Measurements from ENCODE around the gene PANX2.

The PANX2 gene

GRCh38 chr22:50216055-50216683 lies 45.6 kb downstream of the PANX2 start:
- DNase-seq, result no peak

GRCh38 chr22:50216684-50217520 lies 46.4 kb downstream of the PANX2 start:
- no peak for DNase-seq

- DNase-seq, result no peak
Measured at GRCh38 chr22:50217543-50218152, 47.1 kb downstream of the PANX2 start.

- DNase-seq, result no peak
Measured at GRCh38 chr22:50218153-50218995, 47.8 kb downstream of the PANX2 start.

GRCh38 chr22:50218996-50219727 lies 48.6 kb downstream of the PANX2 start:
- peak; percentile 77 for DNase-seq

- no peak for DNase-seq
Measured at GRCh38 chr22:50219800-50220602, 49.5 kb downstream of the PANX2 start.

GRCh38 chr22:50220603-50221409 lies 50.3 kb downstream of the PANX2 start:
- DNase-seq, result no peak

- DNase-seq, result no peak
Measured at GRCh38 chr22:50221410-50222300, 51.1 kb downstream of the PANX2 start.

- no peak for DNase-seq
Measured at GRCh38 chr22:50222508-50222907, 52.0 kb downstream of the PANX2 start.

- DNase-seq, result no peak
Measured at GRCh38 chr22:50224071-50224470, 53.5 kb downstream of the PANX2 start.

- no peak for DNase-seq
Measured at GRCh38 chr22:50225200-50225969, 54.9 kb downstream of the PANX2 start.

- DNase-seq, result no peak
Measured at GRCh38 chr22:50226063-50226874, 55.7 kb downstream of the PANX2 start.

- DNase-seq, result no peak
Measured at GRCh38 chr22:50226875-50227165, 56.3 kb downstream of the PANX2 start.

- no peak for DNase-seq
Measured at GRCh38 chr22:50227579-50228215, 57.2 kb downstream of the PANX2 start.

GRCh38 chr22:50228366-50228765 lies 57.8 kb downstream of the PANX2 start:
- no peak for DNase-seq

GRCh38 chr22:50229370-50229769 lies 58.8 kb downstream of the PANX2 start:
- DNase-seq, result no peak

All from NCI-H1694 (cell line).